ENCODE results near the gene RACGAP1.

RACGAP1 gene

DNA sequence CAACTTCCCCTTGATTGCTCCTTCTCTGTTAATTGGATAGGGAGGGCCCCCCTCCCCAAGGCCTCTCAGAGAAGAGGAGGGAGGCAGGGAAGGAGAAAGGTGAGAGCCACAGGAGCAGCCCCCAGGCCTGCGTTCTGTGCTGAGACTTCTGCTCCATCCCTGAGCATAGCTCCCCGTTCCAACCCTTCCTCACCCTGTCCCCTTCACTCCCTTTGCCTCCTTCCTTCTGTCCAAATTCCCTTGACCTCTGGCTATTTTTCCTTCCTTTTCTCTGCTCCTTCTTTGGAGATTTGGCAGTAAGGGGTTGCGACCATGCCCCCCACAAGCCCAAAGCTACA is 31.3 kb upstream of the RACGAP1 start:
- DNase-seq (ENCODE audit: low read depth, low spot score), result no peak

- no peak for DNase-seq (ENCODE audit: low read depth, low spot score)
These were observed 30.7 kb upstream of the RACGAP1 start for GRCh38 chr12:50055831-50056638.

- DNase-seq (ENCODE audit: low read depth, low spot score), result no peak
These were observed 28.3 kb upstream of the RACGAP1 start for GRCh38 chr12:50053583-50053982.

DNA sequence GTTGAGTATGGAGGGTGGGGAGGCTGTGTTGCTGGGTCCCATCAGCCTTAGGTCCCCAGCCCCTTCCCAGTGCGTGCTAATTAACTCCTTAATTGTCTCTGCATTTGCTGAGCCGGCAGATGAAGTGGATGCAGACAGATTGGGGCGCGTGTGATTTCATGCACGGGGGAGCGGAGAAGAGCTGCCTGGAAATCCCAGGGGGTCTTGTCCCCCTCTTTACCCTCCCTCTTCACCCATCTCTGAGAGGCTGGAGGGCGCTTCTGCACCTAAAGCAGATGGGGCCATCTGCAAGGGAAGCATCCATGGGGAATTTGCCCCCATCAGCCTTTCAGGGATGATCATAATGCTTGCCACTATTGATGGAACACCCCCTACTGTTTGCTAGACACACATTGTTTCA is 27.7 kb upstream of the RACGAP1 start:
- DNase-seq (ENCODE audit: low read depth, low spot score), result no peak

- DNase-seq (ENCODE audit: low read depth, low spot score), result no peak
These were observed 27.2 kb upstream of the RACGAP1 start for GRCh38 chr12:50052544-50052943.

GRCh38 chr12:50051101-50051806 is 26.0 kb upstream of the RACGAP1 start:
- no peak for DNase-seq (ENCODE audit: low read depth, low spot score)

GRCh38 chr12:50050410-50051098 is 25.3 kb upstream of the RACGAP1 start:
- no peak for DNase-seq (ENCODE audit: low read depth, low spot score)

DNA sequence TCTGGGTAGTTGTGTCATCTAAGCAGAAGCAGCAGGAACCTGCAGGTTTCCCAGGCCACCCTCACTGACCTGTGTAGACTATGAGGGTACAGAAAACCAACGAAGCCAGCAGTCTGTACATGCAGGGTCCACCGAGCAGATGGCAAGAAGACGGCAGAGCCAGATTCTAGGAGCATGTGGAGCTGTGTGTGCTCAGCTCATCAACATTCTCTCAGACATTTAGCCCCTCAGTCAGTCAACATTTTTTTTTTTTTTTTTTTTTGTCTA is 24.8 kb upstream of the RACGAP1 start:
- no peak for DNase-seq (ENCODE audit: low read depth, low spot score)

DNA sequence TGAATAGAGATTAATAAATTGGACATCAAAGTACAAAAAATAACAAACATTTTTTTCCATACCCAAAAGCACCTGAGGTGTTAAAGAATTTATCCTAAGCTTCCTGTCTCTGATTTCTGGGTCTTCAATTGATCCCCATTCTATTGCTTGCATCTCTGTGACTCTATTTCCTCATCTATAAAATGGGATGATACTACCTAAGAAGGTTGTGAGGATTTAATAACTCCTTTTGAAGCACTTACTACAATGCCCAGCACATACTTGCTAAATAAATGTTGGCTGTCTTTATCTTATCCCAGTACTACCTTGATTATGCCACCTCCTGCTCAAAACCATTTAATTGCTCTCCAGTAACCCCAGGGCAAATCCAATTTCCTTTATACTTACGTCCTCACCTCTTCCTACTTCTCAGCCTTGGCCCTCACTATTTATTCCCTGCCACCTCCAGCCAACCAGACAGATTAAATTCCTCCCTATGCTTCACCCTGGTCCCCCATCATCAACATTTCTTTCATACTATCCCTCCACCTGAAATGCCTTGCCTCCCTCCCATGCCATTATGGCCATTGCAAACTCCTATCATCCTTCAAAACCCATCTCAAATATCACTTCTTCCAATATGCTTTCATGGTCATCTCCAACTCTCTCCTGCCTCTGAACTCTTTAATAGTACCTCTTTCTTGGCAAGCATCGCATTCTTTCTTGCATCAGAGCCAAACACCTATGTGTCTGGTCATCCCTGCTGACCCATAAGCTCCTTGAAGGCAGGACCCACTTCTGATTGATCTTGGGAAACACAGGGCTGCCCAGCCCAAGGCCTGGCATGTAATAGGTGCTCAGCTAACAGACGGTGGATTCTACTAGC is 24.2 kb upstream of the RACGAP1 start:
- no peak for DNase-seq (ENCODE audit: low read depth, low spot score)

DNA sequence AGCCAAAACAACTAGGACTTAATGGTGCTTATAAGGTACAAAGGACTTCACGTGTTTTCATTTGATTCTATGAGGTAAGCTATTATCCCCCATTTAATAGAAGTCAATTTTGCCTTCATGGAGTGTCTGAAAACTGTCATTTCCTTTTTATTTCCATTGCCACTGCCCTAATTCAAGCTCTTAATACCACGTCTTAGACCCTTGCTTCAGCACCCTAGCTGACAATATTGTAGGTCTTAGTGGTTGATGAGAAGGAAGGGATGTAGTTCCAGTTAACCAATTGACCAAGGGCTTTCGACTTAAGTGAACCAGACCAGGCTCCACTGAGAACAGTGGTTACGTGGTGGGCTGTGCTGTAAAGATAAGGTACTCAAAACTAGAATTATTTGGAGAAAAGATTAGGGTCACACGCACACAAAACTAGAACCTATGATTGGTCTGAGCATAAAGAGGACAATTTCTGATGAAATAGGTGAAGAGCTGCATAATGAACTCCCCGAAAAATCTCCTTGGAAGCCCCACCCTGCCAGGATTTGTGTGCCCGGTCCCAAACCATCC is 22.5 kb upstream of the RACGAP1 start:
- no peak for DNase-seq (ENCODE audit: low read depth, low spot score)

DNA sequence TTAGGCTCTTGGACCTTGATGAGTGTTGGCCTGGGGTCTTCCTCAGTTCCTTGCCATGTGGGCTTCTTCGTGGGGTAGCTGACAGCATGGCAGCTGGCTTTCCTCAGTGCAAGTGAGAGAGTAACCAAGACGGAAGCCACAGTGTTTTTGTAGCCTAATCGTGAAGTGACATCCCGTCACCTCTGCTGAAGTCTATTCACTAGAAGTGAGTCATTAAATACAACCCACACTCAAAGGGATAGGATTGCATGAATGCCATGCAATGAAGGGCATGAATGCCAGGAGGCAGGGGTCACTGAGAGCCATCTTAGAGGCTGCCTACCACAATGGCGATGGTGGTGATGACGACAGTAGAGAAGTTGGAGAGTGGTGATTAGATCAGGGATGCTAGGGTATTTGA is 18.6 kb upstream of the RACGAP1 start:
- DNase-seq (ENCODE audit: low read depth, low spot score), result no peak

DNA sequence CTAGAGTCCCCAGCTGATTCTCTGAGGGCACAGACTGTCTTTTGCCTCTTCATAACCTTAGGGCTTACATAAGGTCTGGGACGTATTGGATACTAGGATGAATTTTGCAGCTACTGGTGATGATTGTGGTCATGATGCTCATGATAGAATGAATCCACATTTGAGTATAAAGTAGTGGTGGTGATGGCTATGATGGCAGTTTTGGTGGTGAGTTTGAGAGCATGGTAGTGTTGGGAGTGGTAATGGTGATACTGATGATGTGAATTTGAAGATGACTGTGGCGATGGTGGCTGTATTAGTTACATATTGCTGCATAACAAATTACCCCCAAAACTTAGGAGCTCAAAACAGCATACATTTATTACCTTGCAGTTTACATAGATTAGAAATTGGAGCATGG is 18.0 kb upstream of the RACGAP1 start:
- DNase-seq (ENCODE audit: low read depth, low spot score), result no peak

DNA sequence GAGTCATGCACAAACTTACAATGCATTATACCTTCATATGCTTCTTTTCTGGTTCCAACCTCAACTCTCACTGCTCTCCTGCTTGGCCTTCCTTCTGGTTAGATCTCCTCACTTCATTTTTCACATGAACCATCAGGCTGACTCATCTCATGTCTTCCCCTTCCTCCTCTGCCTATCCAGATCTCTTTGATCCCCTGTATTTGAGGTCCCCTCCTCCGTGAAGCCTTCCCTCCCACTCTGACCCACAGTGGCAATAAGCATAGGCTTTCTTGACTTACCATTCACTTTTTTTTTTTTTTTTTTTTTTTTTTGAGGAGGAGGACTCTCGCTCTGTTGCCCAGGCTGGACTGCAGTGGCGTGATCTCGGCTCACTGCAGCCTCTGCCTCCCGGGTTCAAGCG is 17.4 kb upstream of the RACGAP1 start:
- no peak for DNase-seq (ENCODE audit: low read depth, low spot score)

DNA sequence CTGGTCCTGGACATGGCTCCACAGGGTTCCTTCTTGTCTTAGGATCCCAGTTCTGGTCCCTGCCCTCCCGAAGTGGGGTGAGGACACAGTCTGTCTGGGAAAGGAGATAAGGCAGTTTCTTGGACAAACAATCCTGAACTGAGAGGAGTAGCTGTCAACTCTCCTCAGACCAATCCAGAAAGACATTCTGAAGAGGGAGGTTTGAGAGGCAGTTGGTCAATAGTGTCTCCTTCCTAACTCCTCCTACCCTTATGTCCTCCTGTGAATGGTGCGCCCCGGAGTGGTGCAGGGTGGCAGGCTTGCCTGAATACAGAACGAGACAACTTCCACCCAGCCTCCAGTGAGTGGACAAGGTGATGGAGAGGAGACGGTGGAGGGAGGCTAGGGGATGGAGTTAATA is 16.7 kb upstream of the RACGAP1 start:
- DNase-seq (ENCODE audit: low read depth, low spot score), result no peak

GRCh38 chr12:50041062-50041860 is 16.0 kb upstream of the RACGAP1 start:
- DNase-seq (ENCODE audit: low read depth, low spot score), result no peak

DNA sequence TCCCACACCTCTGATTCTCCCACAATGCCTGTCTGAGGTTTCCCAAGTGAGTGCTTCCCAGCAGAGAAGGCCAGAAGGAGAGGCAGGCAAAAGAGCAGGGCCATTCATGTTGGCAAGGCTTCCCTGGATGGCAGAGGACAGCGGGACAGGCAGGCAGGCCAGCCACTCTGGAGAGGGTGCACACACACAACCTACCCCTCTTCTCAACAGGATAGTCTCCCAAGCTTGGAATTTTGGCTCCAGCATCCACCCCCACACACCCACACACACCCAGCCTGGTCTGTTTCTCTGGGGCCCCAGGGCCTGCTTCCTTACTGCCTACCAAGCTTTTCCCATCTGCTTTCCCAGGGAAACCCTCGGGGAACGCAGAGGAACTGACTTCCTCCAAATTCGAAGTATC is 15.4 kb upstream of the RACGAP1 start:
- DNase-seq (ENCODE audit: low read depth, low spot score), result no peak

DNA sequence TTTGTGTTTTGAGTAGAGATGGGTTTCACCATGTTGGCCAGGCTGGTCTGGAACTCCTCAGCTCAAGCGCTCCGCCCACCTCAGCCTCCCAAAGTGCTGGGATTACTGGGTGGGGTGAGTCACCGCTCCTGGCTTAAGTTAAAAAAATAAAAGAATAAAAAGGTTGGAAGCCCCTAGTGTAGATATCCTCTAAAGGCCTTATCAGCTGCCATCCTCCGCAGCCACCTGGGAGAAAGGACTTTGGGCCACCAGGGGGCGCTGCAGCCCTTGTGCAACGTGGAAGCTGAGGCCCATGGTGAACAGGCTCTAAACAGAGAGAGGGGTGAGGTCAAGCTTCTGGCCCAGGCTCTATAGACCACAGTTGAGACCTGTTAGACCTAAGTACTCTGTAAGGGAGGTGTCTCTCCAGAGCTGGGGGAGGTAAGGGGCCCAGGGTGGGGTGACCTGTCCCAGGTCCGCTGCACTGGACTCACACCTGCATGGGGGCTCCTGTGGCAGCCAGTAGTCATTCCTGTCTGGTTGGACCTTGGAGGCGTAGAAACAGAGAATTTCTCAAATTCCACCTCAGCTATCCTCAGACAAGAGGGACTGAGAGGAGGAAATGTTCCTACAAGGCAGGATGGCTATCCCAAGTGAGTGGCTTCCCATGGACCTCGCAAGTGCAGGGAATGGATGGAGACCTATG is 14.0 kb upstream of the RACGAP1 start:
- DNase-seq (ENCODE audit: low read depth, low spot score), result no peak

DNA sequence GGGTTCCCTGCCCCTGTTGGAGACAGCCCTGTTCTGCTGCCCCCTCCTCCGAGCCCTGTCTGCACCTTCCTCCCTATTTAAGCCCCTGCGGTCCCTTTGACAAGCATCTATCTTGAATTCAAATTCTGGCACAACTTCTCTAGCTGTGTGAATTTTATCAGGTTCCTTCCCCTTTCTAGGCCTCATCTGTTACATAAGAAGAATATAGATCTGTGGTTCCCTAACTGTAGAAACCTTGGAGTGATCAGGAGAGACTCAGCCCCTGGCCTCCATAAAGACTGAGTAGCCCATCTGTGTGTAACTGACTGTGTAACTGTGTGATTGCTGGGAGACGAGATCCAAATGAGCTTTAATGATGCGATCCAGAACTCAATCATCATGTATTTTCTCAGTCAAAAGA is 13.0 kb upstream of the RACGAP1 start:
- DNase-seq (ENCODE audit: low read depth, low spot score), result no peak

- no peak for DNase-seq (ENCODE audit: low read depth, low spot score)
These were observed 7.7 kb upstream of the RACGAP1 start for GRCh38 chr12:50032854-50033581.

- no peak for DNase-seq (ENCODE audit: low read depth, low spot score)
These were observed 7.2 kb upstream of the RACGAP1 start for GRCh38 chr12:50032515-50032853.

All from smooth muscle cell of the brain vasculature (primary cell).